Smooth muscle cell of the brain vasculature (primary cell): ENCODE measurements around the gene SPATA19.

Source experiments
- DNase-seq: peaks from one replicate; pipeline ENCODE4 v3.0.0-alpha.2; 2012; ENCODE audit warnings: low read depth, low spot score

The SPATA19 gene

DNA sequence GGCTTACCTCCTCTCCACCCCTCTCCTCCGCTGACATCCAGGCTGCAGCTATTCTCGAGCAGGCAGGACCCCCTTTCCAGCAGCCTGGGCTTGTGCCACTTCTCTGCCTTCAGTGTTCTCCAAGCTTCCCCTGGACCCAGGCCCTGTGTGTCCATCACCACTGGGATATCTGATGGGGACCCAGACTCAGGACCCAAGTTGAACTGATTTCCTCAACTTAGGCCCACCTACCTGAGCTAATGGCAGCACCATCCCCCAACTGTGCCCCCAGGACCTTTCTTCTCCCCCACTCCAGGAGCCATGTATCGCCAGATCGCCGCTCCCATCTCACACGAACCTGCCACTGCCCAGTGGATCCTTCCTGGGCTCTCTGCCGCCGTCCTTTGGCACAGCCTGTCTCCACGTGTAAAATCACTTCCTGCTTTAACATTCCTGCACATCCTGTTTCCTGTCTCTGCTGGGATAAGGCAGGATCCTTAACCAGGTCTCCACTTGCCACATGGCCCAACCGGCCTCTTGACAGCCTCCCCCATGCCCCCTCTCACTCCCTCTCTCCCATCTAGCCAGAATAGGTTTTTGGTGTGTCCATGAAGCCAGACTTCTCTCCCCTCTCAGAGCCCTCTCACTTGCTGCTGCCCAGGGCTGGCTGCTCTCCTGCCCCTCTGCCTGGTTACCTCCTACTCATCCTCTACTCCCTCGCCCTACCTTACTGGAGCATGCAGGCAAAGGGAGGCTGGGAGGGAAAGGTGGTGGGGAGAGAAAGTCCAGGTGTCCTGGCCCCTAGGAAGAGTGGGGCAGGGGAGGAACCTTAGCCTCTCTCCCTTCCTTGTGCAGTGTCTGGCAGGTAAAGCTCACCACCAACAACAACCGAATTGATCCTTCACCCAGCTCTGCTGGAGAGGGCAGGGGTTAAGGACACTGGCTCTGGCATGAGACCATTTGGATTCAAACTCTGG, 9.4 kb downstream of the SPATA19 start:
- DNase-seq: no peak

DNA sequence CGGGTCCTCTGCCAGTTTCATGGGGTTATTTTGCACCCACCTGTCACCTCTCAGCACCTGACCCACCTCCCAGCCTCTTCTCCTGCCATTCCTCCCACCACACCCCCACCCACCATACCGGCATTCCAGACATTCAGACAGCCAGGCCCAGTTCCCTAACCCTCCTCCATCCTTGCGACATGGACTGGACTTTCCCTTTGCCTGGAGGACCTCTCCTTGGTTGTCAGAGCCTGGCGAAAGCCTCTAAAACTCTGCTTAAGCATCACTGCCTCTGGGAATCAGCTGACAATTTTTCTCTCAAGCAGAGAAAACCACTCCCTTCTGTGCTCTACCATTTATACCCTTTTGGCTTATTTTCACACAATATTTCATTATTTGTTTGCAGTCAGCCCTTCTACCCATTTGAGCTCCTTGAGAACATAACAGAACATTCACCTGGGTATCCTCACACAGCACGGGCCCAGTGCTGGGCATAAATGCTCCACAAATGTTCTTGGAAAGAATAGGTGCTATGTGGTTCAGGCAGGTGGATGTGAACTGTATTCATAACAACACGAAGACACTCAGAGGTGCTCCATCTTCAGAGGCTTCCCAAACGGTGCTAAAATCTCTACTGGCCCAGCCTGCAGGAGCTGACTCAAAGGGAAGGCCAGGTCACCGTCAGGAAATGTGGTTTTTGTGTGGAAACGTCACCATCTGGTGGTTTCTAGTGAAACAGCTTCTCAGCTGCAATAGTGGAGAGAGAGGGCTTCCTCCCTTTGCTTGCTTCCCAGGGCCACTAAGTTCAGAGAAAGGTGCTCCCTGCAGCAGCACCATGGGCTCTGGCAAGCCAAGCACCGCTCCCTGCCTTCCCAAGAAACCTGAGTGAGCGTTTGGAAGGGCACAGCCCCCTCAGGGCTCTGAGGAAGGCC, 10.4 kb downstream of the SPATA19 start:
- no peak for DNase-seq

DNA sequence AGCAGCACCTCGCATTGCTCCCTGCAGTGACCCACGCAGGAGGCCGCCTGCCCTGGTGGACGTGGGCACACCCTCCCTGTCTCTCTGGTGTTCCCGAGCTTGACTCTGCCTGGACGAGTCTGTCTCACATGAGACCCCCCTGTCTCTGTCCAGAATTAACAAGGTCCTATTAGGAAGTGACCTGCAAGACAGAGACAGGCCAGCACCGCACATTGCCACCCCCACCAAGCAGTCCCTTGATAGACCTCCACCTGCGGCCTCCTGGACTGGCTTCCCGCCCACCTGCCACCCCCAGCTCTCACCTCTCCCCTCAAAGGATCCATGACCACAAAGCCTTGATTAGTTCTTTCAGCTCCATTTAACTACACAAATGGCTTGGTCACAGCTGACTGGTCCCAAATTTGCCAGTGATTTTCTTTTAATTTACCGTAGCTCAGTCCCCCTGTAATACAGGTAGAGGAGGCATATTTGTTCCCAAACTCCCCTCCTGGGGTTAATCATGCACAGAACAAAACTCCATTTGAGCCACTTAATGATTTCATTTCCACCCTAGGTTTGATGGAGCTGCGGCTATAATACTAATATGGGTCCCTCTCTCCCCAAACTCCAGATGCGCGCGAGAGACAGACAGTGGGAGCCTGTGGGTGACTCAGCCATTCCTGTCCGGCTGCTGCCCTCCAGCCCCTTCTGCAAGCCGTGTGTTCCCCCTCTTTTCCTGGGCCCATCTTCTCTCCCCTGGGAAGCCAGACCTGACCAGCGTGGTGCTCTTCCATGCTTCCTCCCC, 11.2 kb downstream of the SPATA19 start:
- no peak for DNase-seq

DNA sequence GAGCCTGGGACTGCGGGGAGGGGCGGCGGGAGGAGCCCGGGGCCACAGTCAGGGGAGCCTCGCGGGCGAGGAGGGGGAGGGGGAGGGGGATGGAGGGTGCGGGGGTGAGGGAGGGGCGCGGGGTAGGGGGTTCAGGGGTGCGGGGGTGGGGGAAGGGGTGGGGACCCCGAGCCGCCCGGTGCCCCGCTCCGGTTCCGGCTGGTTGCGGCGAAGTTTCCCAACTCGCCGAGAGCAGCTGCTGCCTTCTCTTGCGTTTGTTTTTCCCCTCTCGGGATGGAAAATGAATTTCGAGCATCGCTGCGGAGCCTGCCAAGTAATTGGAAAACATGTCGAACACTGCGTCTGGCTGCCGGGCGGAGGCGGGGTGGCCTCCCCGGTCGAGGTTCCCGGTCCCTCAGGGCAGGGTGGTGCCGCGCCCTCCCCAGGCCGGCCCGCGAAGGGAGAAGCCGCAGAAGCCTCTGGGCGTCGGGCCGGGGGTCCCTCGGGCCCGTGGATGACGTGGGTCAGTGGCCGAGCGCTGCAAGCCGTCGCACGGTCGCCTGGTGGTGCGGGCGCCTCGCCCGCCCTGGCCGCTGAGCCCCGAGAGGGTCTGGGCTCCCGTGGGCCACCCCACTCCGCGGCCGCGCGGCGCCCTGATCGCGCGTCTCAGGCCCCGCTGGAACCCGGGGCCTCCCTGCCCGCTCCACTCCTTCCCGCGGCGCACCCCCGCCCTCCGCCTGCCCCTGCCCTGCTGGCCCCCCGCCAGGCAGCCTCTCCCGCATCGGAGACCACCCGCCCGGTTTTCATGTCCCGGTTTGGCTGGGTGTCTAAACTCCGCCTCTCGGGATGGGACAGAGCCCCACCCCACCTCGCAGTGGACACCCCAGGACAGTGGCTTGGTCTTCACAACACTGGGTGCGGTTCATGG, 12.1 kb downstream of the SPATA19 start:
- DNase-seq: no peak

DNA sequence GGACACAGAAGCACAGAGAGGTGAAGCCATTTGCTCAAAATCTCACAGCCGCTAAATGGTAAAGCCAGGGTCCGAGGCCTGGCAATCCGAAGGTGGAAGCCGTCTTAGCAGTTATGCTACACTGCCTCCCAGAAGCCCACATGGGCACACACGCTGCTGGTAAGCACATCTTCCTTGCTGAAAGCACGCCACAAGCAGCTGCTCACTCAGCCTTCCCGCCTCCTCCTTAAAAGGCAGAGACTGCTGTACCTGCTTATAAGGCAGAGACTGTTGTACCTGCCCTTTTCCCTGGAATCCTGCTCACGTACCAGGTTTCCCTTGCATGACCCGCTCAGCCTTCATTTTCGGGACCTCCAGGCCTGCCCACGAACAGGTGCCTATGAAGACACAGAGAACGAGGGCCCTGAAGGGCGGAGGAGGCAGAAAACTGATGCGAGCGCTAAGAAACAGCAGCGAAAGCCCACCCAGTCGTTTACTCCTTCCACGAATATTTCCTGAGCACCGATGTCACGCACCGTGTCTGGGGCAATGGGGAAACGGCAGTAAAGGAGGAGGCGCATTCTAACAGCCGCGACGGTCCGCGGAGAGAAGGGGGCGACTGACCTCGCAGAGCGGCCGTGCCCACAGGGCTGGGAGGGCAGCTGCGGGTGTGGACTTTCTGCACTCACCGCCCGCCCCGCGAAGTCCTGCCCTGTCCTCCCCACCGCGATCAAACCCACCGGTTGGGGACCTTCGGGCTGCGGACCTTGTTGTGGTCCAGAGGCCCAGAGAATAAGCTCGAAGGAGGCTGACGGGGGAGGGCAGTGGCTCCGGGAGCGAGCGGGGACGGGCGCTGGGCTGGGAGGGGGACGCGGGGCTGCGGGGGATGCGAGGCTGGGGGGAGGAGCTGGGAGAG, 13.0 kb downstream of the SPATA19 start:
- no peak for DNase-seq

DNA sequence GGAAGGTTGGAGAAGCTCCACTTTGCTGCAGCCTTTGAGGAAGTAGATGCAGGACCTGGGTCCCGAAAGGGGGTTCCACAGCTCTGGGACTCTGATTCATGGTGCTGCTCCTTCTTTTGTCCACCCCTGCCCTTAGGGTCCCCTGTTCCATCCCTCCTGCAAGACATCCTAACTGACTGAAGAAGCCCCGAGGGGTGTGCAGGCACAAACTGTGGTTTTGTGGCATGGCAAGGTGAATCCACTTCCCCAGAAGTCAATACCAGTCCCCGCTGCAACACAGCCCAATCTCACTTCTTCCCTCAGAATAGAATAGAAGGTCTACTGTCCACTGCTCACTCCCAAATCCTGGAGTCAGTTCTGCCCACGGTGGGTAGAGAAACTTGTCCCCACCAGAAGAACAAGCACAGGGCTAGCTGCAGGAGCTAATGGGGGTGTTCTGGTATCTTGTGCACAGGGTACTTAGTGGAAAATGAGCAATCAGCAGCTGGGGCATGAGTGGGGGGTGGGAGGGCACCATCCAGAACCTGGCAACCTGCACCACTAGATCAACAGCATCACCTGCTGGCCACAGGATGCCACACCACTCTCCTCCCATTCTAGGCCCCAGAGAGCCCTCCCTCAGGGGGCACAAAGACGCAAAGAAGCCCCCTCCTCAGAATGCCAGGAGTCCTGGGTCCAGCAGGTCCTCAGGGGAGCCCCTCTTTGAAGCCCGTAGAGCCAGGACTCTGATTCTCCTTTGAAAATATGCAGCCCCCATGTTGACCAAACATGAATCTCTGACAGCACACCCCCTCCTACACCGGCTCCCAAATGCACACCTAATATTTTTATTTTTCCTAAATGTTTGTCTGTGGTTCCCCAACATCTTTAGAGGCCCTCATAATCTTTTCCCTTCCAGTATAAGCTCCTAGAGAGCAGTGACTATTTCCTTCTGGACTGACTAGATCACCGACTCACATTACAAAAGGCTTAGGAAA, 14.1 kb downstream of the SPATA19 start:
- no peak for DNase-seq

DNA sequence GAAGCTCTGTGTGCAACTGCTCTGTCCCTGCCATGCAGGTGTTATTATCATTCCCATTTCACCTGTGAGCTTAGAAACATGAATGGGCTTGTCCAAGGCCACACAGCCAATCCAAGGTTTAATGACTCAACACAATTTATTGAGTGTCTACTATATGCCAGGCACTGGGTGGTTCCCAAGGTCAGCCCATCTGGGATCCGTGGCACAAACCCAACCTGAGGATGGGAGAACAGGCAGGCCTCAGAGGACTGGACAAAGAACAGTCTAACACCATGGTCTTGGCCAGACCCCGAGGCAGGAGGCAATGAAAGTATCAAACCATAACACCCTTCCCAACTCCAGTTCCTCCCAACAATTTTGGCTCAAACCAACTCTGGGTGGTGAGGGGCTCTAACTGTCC, 15.7 kb downstream of the SPATA19 start:
- no peak for DNase-seq

DNA sequence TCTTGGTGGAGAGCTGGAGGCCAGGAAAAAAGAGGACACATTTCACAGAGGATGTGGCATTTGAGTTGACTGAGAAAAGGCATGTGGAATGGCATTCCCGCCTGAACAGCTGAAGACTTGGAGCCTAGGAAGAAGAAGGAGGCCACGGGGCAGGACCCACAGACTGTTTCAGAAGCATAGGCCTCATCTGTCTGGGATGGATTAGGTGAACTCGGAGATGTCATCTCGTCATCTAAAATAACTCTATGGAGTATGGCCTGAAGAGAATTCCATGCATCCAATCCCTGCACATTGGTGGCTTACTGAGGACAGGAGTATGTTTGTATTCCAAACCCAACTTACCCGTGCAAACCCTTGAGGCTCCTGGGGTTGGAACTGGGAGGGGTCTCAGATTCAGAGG, 16.4 kb downstream of the SPATA19 start:
- no peak for DNase-seq

DNA sequence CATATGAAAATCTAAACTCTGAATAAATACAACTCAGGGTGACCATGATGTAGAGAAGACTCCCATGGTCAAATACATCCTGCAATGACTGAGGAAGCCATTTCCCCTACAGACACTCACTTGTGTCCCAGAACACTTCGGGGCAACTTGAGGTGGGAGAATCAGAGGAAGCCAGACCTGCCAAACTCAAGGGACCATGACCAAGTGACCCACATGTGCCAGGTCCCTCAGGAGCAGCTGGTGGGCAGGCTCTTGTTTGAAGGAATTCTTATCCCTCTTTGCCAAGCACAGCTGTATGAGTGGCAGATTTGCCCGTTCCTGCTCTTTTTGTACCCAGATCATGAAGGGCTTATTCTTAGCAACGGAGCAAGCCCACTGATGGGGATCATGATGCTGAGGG, 17.8 kb downstream of the SPATA19 start:
- DNase-seq: no peak

DNA sequence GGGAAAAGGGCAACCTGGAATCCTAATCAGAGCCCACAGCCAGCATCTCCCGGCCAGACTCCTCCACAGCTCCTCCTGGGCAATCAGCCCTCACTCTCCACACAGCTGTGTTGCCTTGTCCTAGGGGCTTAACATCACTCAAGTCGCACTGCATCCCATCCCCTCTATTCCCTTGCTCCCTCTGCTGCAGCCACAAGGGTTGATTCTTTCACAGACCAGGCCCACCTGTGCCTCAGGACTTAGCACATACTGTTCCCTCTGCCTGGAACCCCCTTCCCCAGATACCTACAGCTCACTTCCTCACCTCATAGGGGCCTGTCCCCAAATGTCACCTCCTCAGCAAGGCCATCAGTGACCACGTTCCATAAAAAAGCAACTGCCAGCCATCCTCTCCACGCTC, 18.4 kb downstream of the SPATA19 start:
- DNase-seq: no peak

DNA sequence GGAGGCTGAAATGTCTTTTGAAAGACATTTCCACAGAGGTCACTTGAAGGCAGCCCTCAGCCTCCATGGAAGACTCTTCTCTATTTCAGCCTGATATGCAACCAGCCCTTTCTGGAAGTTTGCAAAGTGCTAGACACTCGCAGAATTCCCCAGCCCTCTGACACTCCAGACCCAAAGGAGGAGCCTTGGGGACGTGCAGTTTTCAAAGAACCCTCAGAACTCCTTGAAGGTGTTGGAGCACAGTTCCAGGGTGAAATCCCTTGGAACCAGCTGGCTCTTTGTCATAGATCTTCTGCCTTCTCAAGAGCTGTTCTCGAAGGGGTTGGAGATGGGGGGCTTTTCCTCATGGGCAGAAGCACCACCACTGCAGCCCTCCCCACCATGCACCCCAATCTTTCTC, 19.6 kb downstream of the SPATA19 start:
- DNase-seq: no peak

DNA sequence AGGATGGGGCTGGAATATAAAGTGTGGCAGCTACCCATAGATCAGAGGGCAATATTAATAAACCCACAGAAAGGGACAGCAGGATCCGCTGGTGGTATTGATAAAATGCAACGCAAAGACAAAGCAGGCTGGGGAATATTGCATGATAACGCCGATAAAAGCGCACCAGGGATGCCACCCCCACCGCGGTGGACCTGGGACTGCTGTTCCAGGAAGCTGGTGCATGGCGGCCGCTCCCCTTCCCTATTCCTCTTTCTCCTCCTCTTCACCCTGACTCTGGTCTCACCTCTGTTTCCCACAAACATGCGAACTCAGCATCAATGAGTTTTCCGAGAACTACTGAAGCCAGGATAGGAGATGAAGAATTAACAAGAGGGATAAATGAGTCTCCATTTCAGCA, 20.2 kb downstream of the SPATA19 start:
- DNase-seq: no peak

DNA sequence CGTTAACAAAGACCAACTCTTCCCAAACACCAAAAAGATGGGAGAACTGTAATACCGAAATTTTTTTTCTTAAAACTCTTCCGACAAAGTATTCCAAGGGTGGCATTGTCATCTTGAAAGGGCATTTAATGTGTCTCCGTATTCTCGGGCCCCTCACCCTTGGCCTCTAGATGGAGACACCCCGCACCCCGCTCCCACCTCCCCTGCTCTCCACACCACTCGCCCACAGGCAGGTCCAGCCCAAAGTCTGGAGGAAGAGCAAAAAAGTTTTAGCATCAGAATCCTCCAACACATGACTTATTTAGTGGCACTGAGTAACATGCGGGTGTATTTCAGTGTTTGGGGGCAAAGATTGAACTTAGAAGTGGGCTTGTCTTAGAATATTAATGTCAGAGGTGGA, 20.7 kb downstream of the SPATA19 start:
- DNase-seq: no peak

DNA sequence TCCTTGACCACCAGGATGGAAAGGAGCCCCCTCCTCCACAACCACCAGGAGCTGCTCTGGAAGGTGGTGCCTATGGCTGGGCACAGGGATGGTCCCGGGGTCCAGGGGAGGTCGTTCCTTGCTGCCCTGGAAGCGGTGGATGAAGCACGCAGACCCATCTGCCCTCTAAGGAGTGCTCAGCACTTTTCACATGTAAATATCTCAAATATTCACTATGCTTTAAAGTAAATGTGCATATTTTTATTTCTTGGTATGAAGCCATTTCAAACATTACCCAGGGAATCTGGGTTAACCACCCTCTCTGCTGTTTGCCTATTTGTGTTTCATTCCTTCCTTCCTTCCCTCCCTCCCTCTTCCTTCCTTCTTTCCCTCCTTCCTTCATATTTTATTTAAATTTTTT, 21.7 kb downstream of the SPATA19 start:
- no peak for DNase-seq

DNA sequence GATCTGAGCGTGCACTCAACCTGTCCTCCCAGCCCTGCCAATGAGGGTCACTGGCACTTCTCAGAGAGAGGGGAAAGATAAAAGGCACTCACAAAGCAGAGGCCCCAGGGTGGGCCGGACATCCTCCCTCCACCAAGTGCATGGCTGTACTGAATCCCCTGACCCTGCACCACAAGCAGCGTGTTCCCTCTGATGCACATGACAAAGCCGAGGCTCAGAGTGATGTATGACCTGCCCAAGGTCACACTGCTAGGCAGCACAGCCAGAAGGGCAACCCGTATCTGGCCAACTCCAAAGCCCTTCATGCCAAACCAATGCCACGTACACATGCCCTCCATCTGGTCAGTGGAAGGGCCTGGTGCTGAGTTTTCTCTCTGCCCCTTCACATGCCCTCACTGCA, 22.1 kb downstream of the SPATA19 start:
- DNase-seq: no peak

DNA sequence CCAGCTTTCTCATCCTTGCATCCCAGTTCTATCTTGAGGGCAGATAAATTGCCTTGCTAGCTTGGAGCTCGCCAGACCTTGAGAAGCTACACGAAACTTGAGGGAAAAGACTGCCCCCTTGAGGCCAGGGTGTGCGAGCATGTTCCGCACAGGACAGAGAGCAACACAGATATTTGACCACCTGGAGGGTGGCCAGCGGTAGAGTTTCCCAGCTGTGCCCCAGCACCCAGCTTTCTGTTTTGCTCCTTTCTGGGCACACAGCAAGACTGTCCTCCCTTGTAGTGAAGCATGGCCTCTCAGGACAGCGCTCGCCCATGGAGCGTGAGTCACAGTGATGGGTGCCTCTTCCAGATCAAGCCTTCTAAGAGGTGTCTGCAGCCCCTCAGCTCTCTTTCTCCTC, 23.5 kb downstream of the SPATA19 start:
- no peak for DNase-seq

DNA sequence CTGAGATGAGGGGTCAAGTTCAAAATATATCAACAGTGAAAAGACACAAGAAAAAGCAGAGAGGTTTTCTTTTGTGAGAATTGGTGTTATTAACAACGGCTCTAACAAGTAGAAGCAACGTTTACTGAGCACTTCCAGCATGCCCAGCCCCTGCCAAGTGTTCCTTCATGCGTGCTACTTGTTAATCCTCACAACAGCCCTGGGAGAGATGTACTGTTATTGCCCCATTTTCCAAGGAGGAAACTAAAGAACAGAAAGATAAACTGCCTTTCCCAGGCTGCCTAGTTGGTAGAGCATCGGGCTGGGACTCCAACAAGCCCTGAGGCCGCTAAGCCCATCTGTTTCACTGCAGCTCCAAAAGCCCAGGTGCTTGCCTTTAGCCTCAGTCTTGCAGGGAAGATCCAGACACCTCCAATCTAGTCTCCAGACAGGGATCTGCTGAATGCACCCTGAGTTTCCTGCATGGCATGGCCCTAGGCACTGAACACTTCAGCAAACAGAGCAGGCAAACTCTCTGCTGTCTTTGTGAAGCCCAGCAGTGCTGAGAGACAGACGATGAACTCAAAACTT, 25.5 kb downstream of the SPATA19 start:
- DNase-seq: no peak

DNA sequence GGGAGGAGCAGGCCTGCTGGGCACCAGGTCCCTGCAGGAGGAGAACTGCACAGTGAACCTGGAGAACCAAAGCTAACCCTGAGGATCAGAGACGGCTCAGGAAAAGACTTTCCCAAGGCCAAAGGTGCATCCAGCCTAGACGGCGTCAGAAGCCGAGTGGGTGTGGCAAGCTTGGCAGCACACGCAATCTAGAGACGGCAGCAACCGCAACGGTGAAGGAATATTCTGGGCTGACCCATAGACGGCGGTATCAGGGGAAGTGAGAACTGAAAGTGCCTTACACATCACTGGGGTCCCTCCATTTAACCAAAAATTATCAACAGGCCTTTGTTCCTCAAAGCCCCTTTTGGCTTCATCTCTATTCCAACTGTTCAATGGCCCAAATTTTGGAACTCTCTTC, 26.2 kb downstream of the SPATA19 start:
- no peak for DNase-seq
